ENCODE measurements around the gene SCARF2. TPM values are rescaled to one million over a fixed set of nuclear protein-coding genes. Genes with fewer than 3 reads are reported as not detected.

SCARF2 gene
- total and polyA plus RNA-seq, 2 experiments from 2014 or later: 7.9 to 45.6 TPM

DNA sequence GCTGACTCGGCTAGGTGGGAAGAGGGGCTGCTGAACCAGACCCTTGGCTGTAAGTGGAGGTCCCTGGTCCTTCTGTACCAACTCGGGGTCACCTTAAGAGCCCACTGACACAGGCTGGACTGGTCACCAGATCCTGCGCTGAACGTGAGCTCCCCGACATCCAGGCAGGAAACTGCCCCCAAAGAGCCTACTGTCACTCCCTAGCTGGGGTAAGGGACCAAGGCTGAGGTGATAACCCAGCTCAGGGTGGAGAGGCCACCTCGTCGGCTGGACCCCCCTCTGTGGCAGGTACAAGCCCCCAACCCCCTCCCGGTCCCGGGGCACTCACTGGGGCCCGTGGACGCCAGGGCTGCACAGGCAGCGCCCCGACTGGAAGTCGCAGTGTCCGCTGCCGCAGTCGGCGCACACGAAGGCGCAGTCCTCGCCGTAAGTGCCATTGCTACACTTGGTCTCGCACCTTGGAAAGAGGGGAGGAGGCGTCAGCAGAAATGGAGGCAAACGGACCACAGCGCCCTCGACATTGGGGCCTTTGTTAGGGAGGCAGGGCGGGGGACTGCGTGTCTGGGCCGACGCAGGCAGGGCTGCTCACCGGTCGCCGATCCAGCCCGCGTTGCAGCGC lies 7.4 kb downstream of the SCARF2 start:
- 96% methylated on average over 37 of the region's 37 CpGs for WGBS, 2 experiments (ENCODE audit: low coverage in 1 of 2, low lambda C conversion rate in 2 of 2, missing lambda C conversion rate in 2 of 2)
- Histone ChIP-seq H3K79me2 (ENCODE audit: insufficient read depth) (peaks cover 58% of the 10 kb centered on the region), H4K20me1 (ENCODE audit: insufficient read depth) (peaks cover 5% of the 10 kb centered on the region; the same call in 1 of the 2 replicates), H3K27me3 (replicated peaks; ENCODE audit: insufficient read depth) (no peaks in the 10 kb centered on the region), H3K4me3 (no peak overlapping the region), H2AFZ (no peak overlapping the region), H3F3A (ENCODE audit: insufficient read depth) (no peaks in the 10 kb centered on the region), H3K4me1 (ENCODE audit: insufficient read depth) (peaks cover 3% of the 10 kb centered on the region; the same call in 1 of the 2 replicates), H3K9me2 (ENCODE audit: insufficient read depth) (no peaks in the 10 kb centered on the region), H3K9me3 (ENCODE audit: low read depth) (no peaks in the 10 kb centered on the region), H3K36me3 (ENCODE audit: low read depth) (peaks cover 8% of the 10 kb centered on the region; the same call in 1 of the 2 replicates), H3K4me2 (ENCODE audit: unreplicated experiment) (no peak overlapping the region), H3K27ac (no peak overlapping the region), H3K9ac (no peak overlapping the region)
- TF ChIP-seq EZH2 (IDR thresholded peaks at IDR 0.05; ENCODE audit: insufficient read depth, poor library complexity, severe bottlenecking) (no peak), EZH2phosphoT487 (IDR thresholded peaks at IDR 0.05; ENCODE audit: insufficient read depth, low read depth) (no peak)
- DNase-seq: no peak
- in situ Hi-C loops (cut with MboI): no loop called here

- no peak for DNase-seq
- Histone ChIP-seq H3K9me2 (ENCODE audit: insufficient read depth) (no peaks in the 10 kb centered on the region), H3K36me3 (ENCODE audit: low read depth) (peaks cover 8% of the 10 kb centered on the region; the same call in 1 of the 2 replicates), H2AFZ (no peak overlapping the region; the same call in 1 of the 2 replicates), H3K79me2 (ENCODE audit: insufficient read depth) (peaks cover 50% of the 10 kb centered on the region), H3K9me3 (ENCODE audit: low read depth) (no peaks in the 10 kb centered on the region), H3K4me2 (ENCODE audit: unreplicated experiment) (no peak overlapping the region), H3K4me3 (no peak overlapping the region), H3K27me3 (replicated peaks; ENCODE audit: insufficient read depth) (no peaks in the 10 kb centered on the region), H4K20me1 (ENCODE audit: insufficient read depth) (peaks cover 5% of the 10 kb centered on the region; the same call in 1 of the 2 replicates), H3K4me1 (ENCODE audit: insufficient read depth) (no peaks in the 10 kb centered on the region), H3K27ac (no peak overlapping the region), H3F3A (ENCODE audit: insufficient read depth) (no peaks in the 10 kb centered on the region), H3K9ac (no peak overlapping the region)
- TF ChIP-seq EZH2phosphoT487 (IDR thresholded peaks at IDR 0.05; ENCODE audit: insufficient read depth, low read depth) (no peak), EZH2 (IDR thresholded peaks at IDR 0.05; ENCODE audit: insufficient read depth, poor library complexity, severe bottlenecking) (no peak)
- in situ Hi-C loops (cut with MboI): no loop called here
- 90 to 94% methylated on average over 43 to 75 of the region's 75 CpGs for WGBS, 2 experiments (ENCODE audit: low coverage in 1 of 2, low lambda C conversion rate in 2 of 2, missing lambda C conversion rate in 2 of 2)
Observed at GRCh38 chr22:20429254-20430100, 8.1 kb downstream of the SCARF2 start.

DNA sequence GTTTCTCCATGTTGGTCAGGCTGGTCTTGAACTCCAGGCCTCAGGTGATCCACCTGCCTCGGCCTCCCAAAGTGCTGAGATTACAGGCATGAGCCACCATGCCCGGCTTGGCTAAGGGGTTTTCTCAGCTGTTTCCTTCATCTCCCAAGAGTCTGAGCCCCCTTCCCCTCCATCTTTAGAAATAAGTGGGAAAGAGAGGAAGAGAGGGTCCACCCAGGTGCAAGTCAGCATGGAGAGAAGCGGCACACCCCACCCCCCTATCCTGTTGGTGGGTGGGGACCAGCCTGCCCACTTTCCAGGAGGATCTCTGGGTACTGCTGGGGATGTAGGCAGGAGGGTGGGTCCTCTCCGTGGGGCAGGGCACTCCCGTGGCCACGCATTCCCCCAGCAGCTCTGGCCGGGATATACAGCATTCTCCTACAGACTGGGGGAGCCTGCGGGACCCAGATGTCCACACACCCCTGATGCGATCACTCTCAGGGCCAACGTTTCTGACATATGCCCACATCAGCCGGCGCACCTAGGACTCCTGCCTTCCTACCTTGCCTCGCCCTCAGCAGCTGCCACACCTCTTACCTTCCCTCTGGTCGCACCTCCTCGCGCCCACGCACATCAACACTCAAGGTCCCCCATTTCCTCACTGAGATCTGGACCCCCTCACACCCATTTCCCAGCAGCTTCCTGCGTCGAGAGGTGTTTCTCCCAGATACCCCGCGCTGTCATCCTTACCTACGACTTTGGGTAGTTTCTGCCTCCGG lies 8.9 kb downstream of the SCARF2 start:
- Histone ChIP-seq H3K4me2 (ENCODE audit: unreplicated experiment) (no peak overlapping the region), H2AFZ (no peak overlapping the region), H4K20me1 (ENCODE audit: insufficient read depth) (peaks cover 5% of the 10 kb centered on the region; the same call in 1 of the 2 replicates), H3K9me2 (ENCODE audit: insufficient read depth) (no peaks in the 10 kb centered on the region), H3F3A (ENCODE audit: insufficient read depth) (no peaks in the 10 kb centered on the region), H3K79me2 (ENCODE audit: insufficient read depth) (peaks cover 42% of the 10 kb centered on the region), H3K4me3 (no peak overlapping the region), H3K27me3 (replicated peaks; ENCODE audit: insufficient read depth) (no peaks in the 10 kb centered on the region), H3K9ac (no peak overlapping the region), H3K4me1 (ENCODE audit: insufficient read depth) (no peaks in the 10 kb centered on the region), H3K9me3 (ENCODE audit: low read depth) (no peaks in the 10 kb centered on the region), H3K36me3 (ENCODE audit: low read depth) (peaks cover 8% of the 10 kb centered on the region; the same call in 1 of the 2 replicates), H3K27ac (no peak overlapping the region)
- no peak for TF ChIP-seq EZH2phosphoT487 (IDR thresholded peaks at IDR 0.05; ENCODE audit: insufficient read depth, low read depth)
- no peak for TF ChIP-seq EZH2 (IDR thresholded peaks at IDR 0.05; ENCODE audit: insufficient read depth, poor library complexity, severe bottlenecking)
- in situ Hi-C loops (cut with MboI): no loop called here
- no peak for DNase-seq
- 97 to 98% methylated on average over 22 to 23 of the region's 23 CpGs for WGBS, 2 experiments (ENCODE audit: low coverage in 1 of 2, low lambda C conversion rate in 2 of 2, missing lambda C conversion rate in 2 of 2)

GRCh38 chr22:20427945-20428417 lies 9.6 kb downstream of the SCARF2 start:
- H2AFZ ChIP-seq: no peak overlapping the region
- no peak overlapping the region for H3K27ac ChIP-seq
- DNase-seq: no peak
- H4K20me1 ChIP-seq (ENCODE audit: insufficient read depth): peaks cover 5% of the 10 kb centered on the region; the same call in 1 of the 2 replicates
- H3F3A ChIP-seq (ENCODE audit: insufficient read depth): no peaks in the 10 kb centered on the region
- TF ChIP-seq EZH2phosphoT487 (IDR thresholded peaks at IDR 0.05; ENCODE audit: insufficient read depth, low read depth) (no peak), EZH2 (IDR thresholded peaks at IDR 0.05; ENCODE audit: insufficient read depth, poor library complexity, severe bottlenecking) (no peak)
- peaks cover 35% of the 10 kb centered on the region for H3K79me2 ChIP-seq (ENCODE audit: insufficient read depth)
- H3K36me3 ChIP-seq (ENCODE audit: low read depth): peaks cover 8% of the 10 kb centered on the region; the same call in 1 of the 2 replicates
- H3K9me2 ChIP-seq (ENCODE audit: insufficient read depth): no peaks in the 10 kb centered on the region
- no peak overlapping the region for H3K4me2 ChIP-seq (ENCODE audit: unreplicated experiment)
- H3K9me3 ChIP-seq (ENCODE audit: low read depth): no peaks in the 10 kb centered on the region
- in situ Hi-C loops (cut with MboI): no loop called here
- H3K9ac ChIP-seq: no peak overlapping the region
- 92 to 99% methylated on average over 3 to 4 of the region's 4 CpGs for WGBS, 2 experiments (ENCODE audit: low coverage in 1 of 2, low lambda C conversion rate in 2 of 2, missing lambda C conversion rate in 2 of 2)
- no peak overlapping the region for H3K4me3 ChIP-seq
- peaks cover 6% of the 10 kb centered on the region; the same call in 1 of the 2 replicates for H3K4me1 ChIP-seq (ENCODE audit: insufficient read depth)
- no peaks in the 10 kb centered on the region for H3K27me3 ChIP-seq (replicated peaks; ENCODE audit: insufficient read depth)

Measured in GM23248 (cell line).